ENCODE results near the gene DNAI1. TPM values are rescaled to one million over a fixed set of nuclear protein-coding genes. Genes with fewer than 3 reads are reported as not detected.

Gene DNAI1
- total RNA-seq, 1 donor from 2014 or later: 1.5 TPM

DNA sequence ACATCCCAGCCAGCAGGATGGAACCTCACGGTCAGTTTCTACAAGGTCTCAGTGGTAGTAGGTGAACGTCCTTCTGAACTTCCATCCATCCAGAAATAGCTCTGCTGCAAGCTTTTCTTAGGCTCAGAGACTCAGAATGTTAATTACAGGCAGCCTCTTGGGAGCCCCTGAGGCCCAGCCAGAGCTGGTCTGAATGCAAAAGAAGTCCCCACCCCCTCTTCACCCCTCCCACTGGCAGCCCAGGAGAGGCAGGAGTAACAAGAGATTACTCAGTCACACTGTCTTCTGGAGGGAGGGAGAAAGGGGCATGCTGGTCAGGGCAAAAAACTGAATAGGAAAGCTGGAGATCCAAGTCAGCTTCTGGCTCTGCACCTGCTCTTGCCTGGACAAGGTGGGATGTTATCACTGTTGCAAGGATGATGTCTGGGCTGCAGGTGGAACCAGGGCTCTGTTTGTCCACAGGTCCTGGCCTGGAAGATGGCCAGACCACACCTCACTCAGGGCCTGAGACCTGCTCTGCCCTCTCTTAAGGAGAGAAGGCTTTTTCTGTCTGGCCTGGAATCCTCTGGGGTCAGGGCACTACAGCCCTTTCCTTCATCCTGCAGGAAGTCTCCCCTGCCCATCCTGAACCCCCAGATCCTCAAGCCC is 55.1 kb downstream of the DNAI1 start:
- Mint-ChIP-seq H3K9me3 (no peaks in the 10 kb centered on the region), H3K4me1 (peaks cover 27% of the 10 kb centered on the region), H3K36me3 (ENCODE audit: low read depth) (no peaks in the 10 kb centered on the region), H3K27ac (ENCODE audit: unreplicated experiment) (no peak overlapping the region), H3K27me3 (ENCODE audit: low read depth) (peaks cover 27% of the 10 kb centered on the region), H3K4me3 (no peak overlapping the region)
- no peak for DNase-seq (ENCODE audit: low read depth, low spot score)
- TF ChIP-seq, protein P1, sequence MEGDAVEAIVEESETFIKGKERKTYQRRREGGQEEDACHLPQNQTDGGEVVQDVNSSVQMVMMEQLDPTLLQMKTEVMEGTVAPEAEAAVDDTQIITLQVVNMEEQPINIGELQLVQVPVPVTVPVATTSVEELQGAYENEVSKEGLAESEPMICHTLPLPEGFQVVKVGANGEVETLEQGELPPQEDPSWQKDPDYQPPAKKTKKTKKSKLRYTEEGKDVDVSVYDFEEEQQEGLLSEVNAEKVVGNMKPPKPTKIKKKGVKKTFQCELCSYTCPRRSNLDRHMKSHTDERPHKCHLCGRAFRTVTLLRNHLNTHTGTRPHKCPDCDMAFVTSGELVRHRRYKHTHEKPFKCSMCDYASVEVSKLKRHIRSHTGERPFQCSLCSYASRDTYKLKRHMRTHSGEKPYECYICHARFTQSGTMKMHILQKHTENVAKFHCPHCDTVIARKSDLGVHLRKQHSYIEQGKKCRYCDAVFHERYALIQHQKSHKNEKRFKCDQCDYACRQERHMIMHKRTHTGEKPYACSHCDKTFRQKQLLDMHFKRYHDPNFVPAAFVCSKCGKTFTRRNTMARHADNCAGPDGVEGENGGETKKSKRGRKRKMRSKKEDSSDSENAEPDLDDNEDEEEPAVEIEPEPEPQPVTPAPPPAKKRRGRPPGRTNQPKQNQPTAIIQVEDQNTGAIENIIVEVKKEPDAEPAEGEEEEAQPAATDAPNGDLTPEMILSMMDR (conservative IDR thresholded peaks at IDR 0.05): no peak

- Mint-ChIP-seq H3K27ac (ENCODE audit: unreplicated experiment) (no peak overlapping the region), H3K4me1 (peaks cover 27% of the 10 kb centered on the region), H3K4me3 (no peak overlapping the region), H3K27me3 (ENCODE audit: low read depth) (peaks cover 29% of the 10 kb centered on the region), H3K9me3 (no peaks in the 10 kb centered on the region), H3K36me3 (ENCODE audit: low read depth) (no peaks in the 10 kb centered on the region)
- DNase-seq (ENCODE audit: low read depth, low spot score): no peak
- TF ChIP-seq, protein P1 (conservative IDR thresholded peaks at IDR 0.05): no peak
These were observed 55.8 kb downstream of the DNAI1 start for GRCh38 chr9:34514401-34514800.

DNA sequence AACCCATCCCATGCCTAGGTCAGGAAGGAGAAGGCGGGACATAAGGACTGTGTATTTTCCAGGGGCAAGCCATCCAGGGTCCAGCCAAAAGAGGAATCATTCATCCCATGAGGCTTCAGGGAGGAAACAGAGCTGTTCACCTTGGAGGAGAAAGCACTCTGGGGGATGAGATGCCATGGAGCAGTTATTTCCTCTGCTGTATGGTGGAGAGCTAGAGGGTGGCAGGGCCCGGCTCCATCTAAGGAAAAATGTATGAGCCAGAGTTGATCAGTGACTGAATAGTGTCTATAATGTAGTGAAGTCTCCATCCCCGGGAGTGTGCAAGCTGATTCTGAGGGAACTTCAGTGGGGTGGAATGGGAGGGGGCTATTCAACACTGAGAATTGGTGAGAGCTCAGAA is 56.2 kb downstream of the DNAI1 start:
- Mint-ChIP-seq H3K27me3 (ENCODE audit: low read depth) (peaks cover 28% of the 10 kb centered on the region), H3K36me3 (ENCODE audit: low read depth) (no peaks in the 10 kb centered on the region), H3K4me1 (peaks cover 23% of the 10 kb centered on the region), H3K9me3 (no peaks in the 10 kb centered on the region), H3K4me3 (no peak overlapping the region), H3K27ac (ENCODE audit: unreplicated experiment) (no peak overlapping the region)
- TF ChIP-seq, protein P1 (conservative IDR thresholded peaks at IDR 0.05): no peak
- no peak for DNase-seq (ENCODE audit: low read depth, low spot score)

DNA sequence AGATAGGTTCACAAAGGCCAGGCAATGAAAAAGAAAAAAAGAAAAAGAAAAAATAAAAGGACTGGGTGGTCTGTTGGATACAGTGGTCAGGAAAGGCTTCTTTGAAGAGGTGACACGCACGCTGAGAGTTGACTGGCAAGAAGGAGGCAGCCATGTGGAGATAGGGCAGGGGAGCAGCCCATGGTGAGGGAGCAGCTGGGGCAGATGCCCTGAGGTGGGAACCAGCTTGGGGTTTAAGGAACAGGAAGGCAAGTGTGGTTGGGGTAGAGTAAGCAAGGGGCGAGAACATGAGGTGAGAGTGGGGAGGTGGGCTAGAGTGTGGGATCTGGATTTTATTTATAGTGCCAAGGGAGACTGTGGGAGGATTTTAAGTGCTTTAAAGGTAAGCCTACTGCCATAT is 57.4 kb downstream of the DNAI1 start:
- H3K9me3 Mint-ChIP-seq: no peaks in the 10 kb centered on the region

DNA sequence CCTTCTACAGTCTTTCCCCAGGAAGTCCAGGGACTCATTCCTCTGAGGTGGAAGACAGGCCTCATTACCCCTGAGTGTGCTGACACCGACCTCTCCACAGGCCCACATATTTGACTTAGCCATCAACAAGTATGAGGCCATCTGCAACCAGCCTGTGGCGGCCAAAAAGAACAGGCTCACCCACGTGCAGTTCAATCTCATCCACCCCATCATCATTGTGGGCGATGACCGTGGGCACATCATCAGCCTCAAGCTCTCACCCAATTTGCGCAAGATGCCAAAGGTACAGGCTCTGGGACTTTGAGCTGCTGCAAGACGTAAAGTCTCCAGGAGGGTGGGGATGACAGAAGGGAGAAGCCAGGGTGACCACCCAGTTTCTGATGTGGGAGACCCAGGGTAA is 58.6 kb downstream of the DNAI1 start:
- H3K4me3 Mint-ChIP-seq: no peak overlapping the region
- DNase-seq (ENCODE audit: low read depth, low spot score): no peak
- no peaks in the 10 kb centered on the region for H3K9me3 Mint-ChIP-seq
- TF ChIP-seq, protein P1 (conservative IDR thresholded peaks at IDR 0.05): no peak
- peaks cover 27% of the 10 kb centered on the region for H3K27me3 Mint-ChIP-seq (ENCODE audit: low read depth)
- no peak overlapping the region for H3K27ac Mint-ChIP-seq (ENCODE audit: unreplicated experiment)
- peaks cover 16% of the 10 kb centered on the region for H3K4me1 Mint-ChIP-seq
- H3K36me3 Mint-ChIP-seq (ENCODE audit: low read depth): no peaks in the 10 kb centered on the region

More for the DNA sequence above, 57.4 kb downstream of the DNAI1 start:
- Mint-ChIP-seq H3K27ac (ENCODE audit: unreplicated experiment) (no peak overlapping the region), H3K4me3 (no peak overlapping the region), H3K4me1 (peaks cover 15% of the 10 kb centered on the region), H3K36me3 (ENCODE audit: low read depth) (no peaks in the 10 kb centered on the region), H3K27me3 (ENCODE audit: low read depth) (peaks cover 24% of the 10 kb centered on the region)
- TF ChIP-seq, protein P1 (conservative IDR thresholded peaks at IDR 0.05): no peak
- no peak for DNase-seq (ENCODE audit: low read depth, low spot score)

Measured in neural crest cell (in vitro differentiated cells).